H9 (cell line): Measurements from ENCODE around the gene ADORA3. TPM values are rescaled to one million over a fixed set of nuclear protein-coding genes. Genes with fewer than 3 reads are reported as not detected.

Source experiments
- DNase-seq: peaks from one replicate; pipeline ENCODE4 v3.0.0-alpha.2; 2017
- H2AFZ ChIP-seq: one replicate; pipeline ENCODE4 v1.6.1; 2013; ENCODE audit warnings: mild to moderate bottlenecking, low read length, control low read depth, moderate library complexity
- H2AK5ac ChIP-seq: 2 replicates; pipeline ENCODE4 v1.6.1; 2013; ENCODE audit warnings: low read length, control low read depth, mixed read lengths; ENCODE audit not compliant: insufficient read length
- H2BK120ac ChIP-seq: one replicate; pipeline ENCODE4 v1.6.1; 2013; ENCODE audit warnings: low read depth, mild to moderate bottlenecking, low read length, control low read depth, inconsistent platforms; ENCODE audit not compliant: poor library complexity, severe bottlenecking
- H2BK12ac ChIP-seq: 2 replicates; pipeline ENCODE4 v1.6.1; 2013; ENCODE audit warnings: low read length, control low read depth, mixed read lengths, low read depth; ENCODE audit not compliant: insufficient read length
- H2BK15ac ChIP-seq: 2 replicates; pipeline ENCODE4 v1.6.1; 2013; ENCODE audit warnings: low read depth, low read length, control low read depth
- H2BK20ac ChIP-seq: one replicate; pipeline ENCODE4 v1.6.1; 2013; ENCODE audit warnings: low read depth, mild to moderate bottlenecking, low read length, control low read depth, inconsistent platforms; ENCODE audit not compliant: poor library complexity, severe bottlenecking
- H2BK5ac ChIP-seq: 2 replicates; pipeline ENCODE4 v1.6.1; 2013; ENCODE audit warnings: low read length, control low read depth, mixed read lengths; ENCODE audit not compliant: insufficient read length
- H3K14ac ChIP-seq: 2 replicates; pipeline ENCODE4 v1.6.1; 2013; ENCODE audit warnings: low read length, control low read depth; ENCODE audit not compliant: insufficient read depth
- H3K18ac ChIP-seq: 2 replicates; pipeline ENCODE4 v1.6.1; 2013; ENCODE audit warnings: low read depth, mild to moderate bottlenecking, mixed read lengths, low read length, control low read depth; ENCODE audit not compliant: insufficient read length
- H3K23ac ChIP-seq: 2 replicates; pipeline ENCODE4 v1.6.1; 2013; ENCODE audit warnings: low read length, control low read depth, mixed read lengths, low read depth; ENCODE audit not compliant: insufficient read length
- H3K23me2 ChIP-seq: 2 replicates; pipeline ENCODE4 v1.6.1; 2013; ENCODE audit warnings: low read depth, mild to moderate bottlenecking, mixed read lengths, low read length, control low read depth; ENCODE audit not compliant: insufficient read length, poor library complexity, severe bottlenecking
- H3K27ac ChIP-seq: 2 replicates; pipeline ENCODE4 v1.5.1; 2013; ENCODE audit warnings: low read length, control low read depth, mixed read lengths, low read depth; ENCODE audit not compliant: insufficient read length
- H3K27me3 ChIP-seq: 2 replicates; pipeline ENCODE4 v1.6.1; 2013; ENCODE audit warnings: low read length, control low read depth, inconsistent platforms; ENCODE audit not compliant: insufficient read depth
- H3K4ac ChIP-seq: 2 replicates; pipeline ENCODE4 v1.6.1; 2013; ENCODE audit warnings: low read depth, mild to moderate bottlenecking, control low read depth, inconsistent platforms, low read length, moderate library complexity
- H3K4me1 ChIP-seq: 2 replicates; pipeline ENCODE4 v1.6.1; 2013; ENCODE audit warnings: low read length, control low read depth, inconsistent platforms; ENCODE audit not compliant: insufficient read depth
- H3K4me2 ChIP-seq: 2 replicates; pipeline ENCODE4 v1.6.1; 2013; ENCODE audit warnings: low read length, control low read depth, mixed read lengths; ENCODE audit not compliant: insufficient read length, insufficient read depth
- H3K56ac ChIP-seq: 2 replicates; pipeline ENCODE4 v1.6.1; 2013; ENCODE audit warnings: low read depth, mild to moderate bottlenecking, mixed read lengths, low read length, control low read depth; ENCODE audit not compliant: insufficient read length
- H3K79me1 ChIP-seq: 2 replicates; pipeline ENCODE4 v1.6.1; 2013; ENCODE audit warnings: low read depth, mild to moderate bottlenecking, moderate library complexity, low read length, control low read depth, inconsistent platforms; ENCODE audit not compliant: insufficient read depth, poor library complexity, severe bottlenecking
- H3K79me2 ChIP-seq: 2 replicates; pipeline ENCODE4 v1.6.1; 2013; ENCODE audit warnings: low read length, control low read depth, inconsistent platforms; ENCODE audit not compliant: insufficient read depth
- H3K9ac ChIP-seq: 2 replicates; pipeline ENCODE4 v1.6.1; 2013; ENCODE audit warnings: low read length, control low read depth, mixed read lengths; ENCODE audit not compliant: insufficient read length; ENCODE audit errors: extremely low read depth
- H3K9me3 ChIP-seq: one replicate; pipeline ENCODE4 v1.6.1; 2013; ENCODE audit warnings: low read depth, low read length, inconsistent platforms; ENCODE audit not compliant: control insufficient read depth
- H3T11ph ChIP-seq: one replicate; pipeline ENCODE4 v1.6.1; 2013; ENCODE audit warnings: mild to moderate bottlenecking, low read length, control low read depth, inconsistent platforms
- H4K20me1 ChIP-seq: one replicate; pipeline ENCODE4 v1.6.1; 2013; ENCODE audit not compliant: control insufficient read depth, insufficient read length, insufficient read depth
- H4K5ac ChIP-seq: 2 replicates; pipeline ENCODE4 v1.6.1; 2013; ENCODE audit warnings: low read depth, mild to moderate bottlenecking, mixed read lengths, low read length, control low read depth; ENCODE audit not compliant: insufficient read length
- H4K8ac ChIP-seq: replicated peaks from 2 replicates; pipeline ENCODE4 v1.6.1; 2013; ENCODE audit warnings: low read length, control low read depth, mixed read lengths, low read depth; ENCODE audit not compliant: insufficient read length
- H4K91ac ChIP-seq: 2 replicates; pipeline ENCODE4 v1.6.1; 2013; ENCODE audit warnings: low read depth, mild to moderate bottlenecking, moderate library complexity, mixed read lengths, low read length, control low read depth; ENCODE audit not compliant: insufficient read length
- H3K27ac Mint-ChIP-seq, 3 experiments: 2 replicates in 2 of 3; 3 replicates in 1 of 3; pipeline ENCODE4 v1.8.0; 2020 to 2021; ENCODE audit warnings: mixed read lengths in 3 of 3, mild to moderate bottlenecking in 1 of 3, moderate library complexity in 1 of 3
- H3K27me3 Mint-ChIP-seq: 2 replicates; pipeline ENCODE4 v1.8.0; 2021; ENCODE audit warnings: low read depth, mild to moderate bottlenecking, moderate library complexity, mixed read lengths
- H3K36me3 Mint-ChIP-seq, 3 experiments: 2 replicates in 2 of 3; 3 replicates in 1 of 3; pipeline ENCODE4 v1.8.0; 2020 to 2021; ENCODE audit warnings: low read depth in 3 of 3, mixed read lengths in 3 of 3; ENCODE audit not compliant: insufficient read depth in 1 of 3
- H3K4me1 Mint-ChIP-seq, 2 experiments: 2 replicates each; pipeline ENCODE4 v1.8.0; 2020; ENCODE audit warnings: mixed read lengths in 2 of 2
- H3K4me3 Mint-ChIP-seq, 2 experiments: 2 replicates in 1 of 2; 3 replicates in 1 of 2; pipeline ENCODE4 v1.8.0; 2020 to 2021; ENCODE audit warnings: mild to moderate bottlenecking in 2 of 2, mixed read lengths in 2 of 2, moderate library complexity in 1 of 2
- H3K9me3 Mint-ChIP-seq, 2 experiments: 2 replicates in 1 of 2; 3 replicates in 1 of 2; pipeline ENCODE4 v1.8.0; 2020; ENCODE audit warnings: mild to moderate bottlenecking in 2 of 2, mixed read lengths in 2 of 2, moderate library complexity in 1 of 2
- WGBS: extraction: QIAGEN DNeasy Blood & Tissue Kit; methylation state at CpG from one replicate; pipeline ENCODE4 v1.1.7; 2013; ENCODE audit warnings: missing lambda C conversion rate, low lambda C conversion rate, mixed read lengths; ENCODE audit not compliant: insufficient read length; ENCODE audit errors: extremely low coverage; 5-methylcytosine and 5-hydroxymethylcytosine counted together
- total RNA-seq: library from RNA; stranded (reverse); gene quantifications from 2 replicates; pipeline ENCODE4 v1.2.1, GENCODE V29; 2021
- TF ChIP-seq, protein P1 (sequence below): fragments of 200-600 bp; sonication (generic); conservative IDR thresholded peaks from 3 replicates; pipeline ENCODE4 v1.8.0; 2021; ENCODE audit warnings: antibody characterized with exemption, mild to moderate bottlenecking

The ADORA3 gene
- total RNA-seq, 1 experiment from 2014 or later = not detected

DNA sequence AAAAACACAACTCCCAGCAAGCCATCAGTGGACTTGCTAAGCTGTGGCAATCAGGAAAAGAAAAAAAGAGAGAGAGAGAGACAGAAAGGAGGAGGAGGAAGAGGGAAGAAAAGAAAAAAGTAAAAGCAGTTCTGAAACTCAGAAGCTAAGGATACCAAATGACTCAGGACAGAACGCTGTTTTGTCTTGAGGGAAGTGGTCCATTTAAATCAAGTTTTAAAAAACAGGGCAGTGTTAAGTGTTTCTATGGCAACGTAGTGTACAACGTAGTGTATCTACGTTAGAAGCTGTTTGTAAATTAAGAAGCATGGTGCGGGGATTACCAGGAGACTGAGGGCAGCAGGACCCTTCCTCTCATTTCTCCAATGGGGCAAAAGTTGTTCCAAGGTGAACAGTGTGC lies 5.8 kb downstream of the ADORA3 start:
- H4K8ac ChIP-seq = no peak overlapping the region
- H2BK12ac ChIP-seq = no peak overlapping the region
- H3K4ac ChIP-seq = no peak overlapping the region
- H3K27ac ChIP-seq = no peak overlapping the region
- Mint-ChIP-seq H3K36me3 (0 out of 7 replicates have a peak, but pooled peaks cover 0 to 4% (median 0%) of the 10 kb centered on the region in 3 experiments), H3K9me3 (peaks cover 2 to 3% of the 10 kb centered on the region in 2 experiments; a peak in 3 of 5 replicates), H3K4me3 (no peak overlapping the region), H3K27ac (no peak overlapping the region), H3K27me3 (no peaks in the 10 kb centered on the region), H3K4me1 (peaks cover 6% of the 10 kb centered on the region in 2 experiments)
- H3K23ac ChIP-seq = no peak overlapping the region
- H3K79me2 ChIP-seq = no peaks in the 10 kb centered on the region
- no peak overlapping the region for H2BK15ac ChIP-seq
- H3K4me2 ChIP-seq = no peak overlapping the region
- no peaks in the 10 kb centered on the region for H3K27me3 ChIP-seq
- no peak overlapping the region for H3K56ac ChIP-seq
- no peaks in the 10 kb centered on the region for H3K23me2 ChIP-seq
- no peak overlapping the region for H3K14ac ChIP-seq
- no peak overlapping the region for H3K18ac ChIP-seq
- H2BK5ac ChIP-seq = no peak overlapping the region
- WGBS = no CpG with 5 or more reads among the region's 5 CpGs
- no peak for DNase-seq
- no peak overlapping the region for H2BK20ac ChIP-seq
- no peak overlapping the region for H4K5ac ChIP-seq
- no peaks in the 10 kb centered on the region for H4K20me1 ChIP-seq
- no peak overlapping the region for H2BK120ac ChIP-seq
- no peaks in the 10 kb centered on the region for H3K9me3 ChIP-seq
- no peak overlapping the region for H3K9ac ChIP-seq
- no peaks in the 10 kb centered on the region for H3K4me1 ChIP-seq
- H3T11ph ChIP-seq = no peak overlapping the region
- H4K91ac ChIP-seq = no peak overlapping the region
- TF ChIP-seq, protein P1, sequence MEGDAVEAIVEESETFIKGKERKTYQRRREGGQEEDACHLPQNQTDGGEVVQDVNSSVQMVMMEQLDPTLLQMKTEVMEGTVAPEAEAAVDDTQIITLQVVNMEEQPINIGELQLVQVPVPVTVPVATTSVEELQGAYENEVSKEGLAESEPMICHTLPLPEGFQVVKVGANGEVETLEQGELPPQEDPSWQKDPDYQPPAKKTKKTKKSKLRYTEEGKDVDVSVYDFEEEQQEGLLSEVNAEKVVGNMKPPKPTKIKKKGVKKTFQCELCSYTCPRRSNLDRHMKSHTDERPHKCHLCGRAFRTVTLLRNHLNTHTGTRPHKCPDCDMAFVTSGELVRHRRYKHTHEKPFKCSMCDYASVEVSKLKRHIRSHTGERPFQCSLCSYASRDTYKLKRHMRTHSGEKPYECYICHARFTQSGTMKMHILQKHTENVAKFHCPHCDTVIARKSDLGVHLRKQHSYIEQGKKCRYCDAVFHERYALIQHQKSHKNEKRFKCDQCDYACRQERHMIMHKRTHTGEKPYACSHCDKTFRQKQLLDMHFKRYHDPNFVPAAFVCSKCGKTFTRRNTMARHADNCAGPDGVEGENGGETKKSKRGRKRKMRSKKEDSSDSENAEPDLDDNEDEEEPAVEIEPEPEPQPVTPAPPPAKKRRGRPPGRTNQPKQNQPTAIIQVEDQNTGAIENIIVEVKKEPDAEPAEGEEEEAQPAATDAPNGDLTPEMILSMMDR = no peak
- H3K79me1 ChIP-seq = no peaks in the 10 kb centered on the region
- H2AK5ac ChIP-seq = no peak overlapping the region
- H2AFZ ChIP-seq = no peak overlapping the region
